ENCODE results near the gene RRP9.

RRP9 gene

DNA sequence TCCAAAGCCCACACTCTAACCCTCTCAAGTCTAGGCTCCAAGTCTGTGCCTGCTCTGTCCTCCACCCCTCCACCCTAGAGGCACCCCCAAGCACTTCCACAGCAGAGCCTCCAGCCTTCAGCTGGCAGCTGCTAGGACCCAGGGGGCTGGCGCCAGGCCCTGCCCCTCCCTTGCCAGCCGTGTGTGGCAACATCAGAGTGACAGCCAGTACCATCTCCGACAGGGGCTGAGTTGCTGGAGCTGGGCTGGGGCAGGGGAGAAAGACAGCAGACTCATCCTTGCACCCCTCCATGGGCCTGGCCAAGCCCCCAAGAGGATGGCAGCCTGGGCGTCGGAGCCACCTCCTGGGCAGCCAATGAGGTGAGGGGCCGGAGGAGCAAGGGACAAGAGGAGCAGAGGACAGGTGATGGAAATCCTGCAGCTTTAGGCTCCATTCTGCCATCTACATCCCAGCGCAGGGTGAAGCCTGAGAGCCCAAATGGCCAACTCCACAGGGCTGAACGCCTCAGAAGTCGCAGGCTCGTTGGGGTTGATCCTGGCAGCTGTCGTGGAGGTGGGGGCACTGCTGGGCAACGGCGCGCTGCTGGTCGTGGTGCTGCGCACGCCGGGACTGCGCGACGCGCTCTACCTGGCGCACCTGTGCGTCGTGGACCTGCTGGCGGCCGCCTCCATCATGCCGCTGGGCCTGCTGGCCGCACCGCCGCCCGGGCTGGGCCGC is 13.6 kb upstream of the RRP9 start, which contains the start of gene GPR62:
TSS of gene GPR62 (plus strand) at position 207 of the 718 bp plus-strand sequence. CDS start at position 479, 272 bp downstream.
- no peak for DNase-seq

DNA sequence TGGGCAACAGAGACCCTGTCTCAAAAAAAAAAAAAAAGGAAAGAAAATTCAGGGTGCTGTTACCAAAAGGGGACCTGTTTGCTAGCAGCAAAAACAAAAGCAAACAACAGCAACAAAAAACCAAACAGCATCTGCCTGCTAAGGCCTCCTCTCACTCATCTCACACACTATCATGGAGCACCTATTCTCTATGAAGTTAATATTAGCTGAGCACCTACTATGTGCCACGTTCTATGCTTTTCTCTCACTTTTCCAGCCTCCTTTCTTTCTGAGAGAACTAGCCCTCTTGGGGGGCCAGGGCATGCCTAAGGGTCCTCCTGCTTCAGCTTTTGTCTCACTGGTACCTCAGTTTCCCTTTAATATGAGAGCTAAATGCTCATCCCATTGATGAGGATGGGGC is 13.0 kb upstream of the RRP9 start:
- DNase-seq: no peak

- no peak for DNase-seq
Observed at GRCh38 chr3:51954105-51954504, 12.4 kb upstream of the RRP9 start.

- no peak for DNase-seq
Observed at GRCh38 chr3:51953445-51953844, 11.7 kb upstream of the RRP9 start.

DNA sequence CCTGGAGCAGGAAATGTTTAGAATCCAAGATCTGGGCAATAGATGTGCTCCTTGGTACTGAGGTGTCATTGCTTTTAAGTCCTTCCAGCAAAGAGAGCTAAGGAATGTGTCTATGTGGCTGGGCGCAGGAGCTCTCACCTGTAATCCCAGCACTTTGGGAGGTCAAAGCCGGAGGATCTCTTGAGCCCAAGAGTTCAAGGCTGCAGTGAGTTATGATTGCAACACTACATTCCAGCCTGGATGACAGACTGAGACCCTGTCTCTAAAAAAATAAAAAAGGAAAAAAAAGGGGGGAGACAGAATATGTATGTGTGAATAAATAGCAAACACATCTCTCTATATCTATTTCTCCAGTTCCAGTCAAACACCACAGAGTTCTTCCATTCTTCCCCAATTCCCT is 9.2 kb upstream of the RRP9 start:
- no peak for DNase-seq

- no peak for DNase-seq
Observed at GRCh38 chr3:51949121-51949520, 7.4 kb upstream of the RRP9 start.

- no peak for DNase-seq
Observed at GRCh38 chr3:51948016-51948580, 6.4 kb upstream of the RRP9 start.

- no peak for DNase-seq
Observed at GRCh38 chr3:51947215-51947900, 5.7 kb upstream of the RRP9 start.

GRCh38 chr3:51946796-51947195 is 5.1 kb upstream of the RRP9 start:
- DNase-seq: no peak

DNA sequence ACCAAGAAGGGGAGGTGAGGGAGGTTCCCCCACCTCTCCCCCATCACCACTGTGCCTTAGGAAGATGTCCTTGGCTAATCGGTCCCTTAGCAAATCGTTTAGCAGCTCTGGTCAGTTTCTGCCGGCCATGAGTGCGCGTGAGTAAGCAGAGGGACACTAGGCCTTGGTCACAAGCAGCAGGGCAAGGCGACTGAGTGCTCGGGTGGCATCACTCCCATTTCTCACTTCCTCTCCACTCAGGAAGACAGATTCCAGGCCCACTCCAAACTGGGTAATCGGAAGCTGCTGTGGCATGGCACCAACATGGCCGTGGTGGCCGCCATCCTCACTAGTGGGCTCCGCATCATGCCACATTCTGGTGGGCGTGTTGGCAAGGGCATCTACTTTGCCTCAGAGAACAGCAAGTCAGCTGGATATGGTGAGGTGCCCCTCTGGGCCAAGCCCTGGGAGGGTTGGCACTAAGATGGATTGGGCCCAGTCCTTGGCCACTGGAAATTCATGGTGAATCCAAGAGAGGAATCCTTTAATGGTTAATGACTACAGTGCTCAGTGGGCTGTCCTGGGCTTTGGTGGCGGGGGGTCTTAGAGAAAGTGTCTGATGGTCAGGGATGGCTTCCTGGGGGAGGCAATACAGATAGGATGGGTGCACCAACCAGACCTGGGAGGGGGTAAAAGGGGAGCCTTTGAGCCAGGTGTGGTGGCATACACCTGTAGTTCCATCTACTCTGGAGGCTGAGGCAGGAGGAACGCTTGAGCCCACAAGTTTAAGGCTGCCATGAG is 4.4 kb upstream of the RRP9 start:
- DNase-seq: no peak

- DNase-seq: no peak
Observed at GRCh38 chr3:51945031-51945840, 3.5 kb upstream of the RRP9 start.

DNA sequence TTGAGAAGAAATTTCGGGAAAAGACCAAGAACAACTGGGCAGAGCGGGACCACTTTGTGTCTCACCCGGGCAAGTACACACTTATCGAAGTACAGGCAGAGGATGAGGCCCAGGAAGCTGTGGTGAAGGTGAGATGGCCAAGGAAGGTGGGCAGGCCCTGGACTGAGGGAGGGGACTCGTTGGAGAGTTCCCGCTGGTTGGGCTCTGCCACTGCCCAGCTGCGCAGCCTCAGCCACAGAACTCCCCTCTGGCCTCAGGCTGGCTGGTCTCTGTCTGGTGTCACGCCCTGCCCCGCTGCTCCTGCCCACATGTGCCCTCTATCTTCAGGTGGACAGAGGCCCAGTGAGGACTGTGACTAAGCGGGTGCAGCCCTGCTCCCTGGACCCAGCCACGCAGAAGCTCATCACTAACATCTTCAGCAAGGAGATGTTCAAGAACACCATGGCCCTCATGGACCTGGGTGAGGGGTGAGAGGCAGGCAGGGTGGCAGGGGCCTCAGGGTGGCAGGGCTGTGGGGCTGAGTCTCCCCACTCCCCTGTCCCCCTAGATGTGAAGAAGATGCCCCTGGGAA is 2.8 kb upstream of the RRP9 start:
- DNase-seq: no peak

- no peak for DNase-seq
Observed at GRCh38 chr3:51943451-51944391, 2.0 kb upstream of the RRP9 start.

DNA sequence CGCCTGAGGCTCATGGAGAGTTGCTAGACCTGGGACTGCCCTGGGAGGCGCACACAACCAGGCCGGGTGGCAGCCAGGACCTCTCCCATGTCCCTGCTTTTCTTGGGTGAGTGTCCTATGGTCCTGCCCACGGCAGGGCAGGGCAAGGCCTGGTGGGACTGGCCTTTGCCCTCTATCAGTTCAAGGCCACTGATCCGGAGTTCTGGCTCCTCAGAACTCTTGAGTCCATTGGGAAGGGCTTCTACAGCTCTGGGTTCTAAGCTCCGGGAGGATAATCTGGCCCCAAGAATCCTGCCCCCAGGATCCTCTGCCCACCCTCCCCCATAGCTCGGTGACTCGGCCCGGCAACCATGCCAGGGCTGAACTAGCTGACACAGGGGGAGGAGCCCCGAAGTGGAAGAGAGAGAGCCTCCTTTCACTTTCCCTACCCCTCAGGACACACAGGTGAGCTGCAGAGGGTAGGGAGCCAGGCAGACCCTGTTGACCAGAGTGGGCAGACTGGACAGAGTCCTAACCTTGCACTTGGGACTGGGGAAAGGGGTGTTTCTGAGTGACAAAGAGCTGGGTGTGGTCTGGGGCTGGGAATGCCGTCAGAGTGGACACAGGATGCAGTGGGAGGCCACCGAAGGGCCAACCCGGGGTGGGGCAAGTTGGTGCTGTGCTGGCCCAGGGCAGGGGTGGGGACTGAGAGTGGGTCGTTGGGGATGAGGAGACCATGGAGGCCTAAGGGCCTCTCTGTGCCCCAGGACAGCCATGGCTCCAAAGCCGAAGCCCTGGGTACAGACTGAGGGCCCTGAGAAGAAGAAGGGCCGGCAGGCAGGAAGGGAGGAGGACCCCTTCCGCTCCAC is 1.1 kb upstream of the RRP9 start:
- peak; percentile 36 for DNase-seq

DNA sequence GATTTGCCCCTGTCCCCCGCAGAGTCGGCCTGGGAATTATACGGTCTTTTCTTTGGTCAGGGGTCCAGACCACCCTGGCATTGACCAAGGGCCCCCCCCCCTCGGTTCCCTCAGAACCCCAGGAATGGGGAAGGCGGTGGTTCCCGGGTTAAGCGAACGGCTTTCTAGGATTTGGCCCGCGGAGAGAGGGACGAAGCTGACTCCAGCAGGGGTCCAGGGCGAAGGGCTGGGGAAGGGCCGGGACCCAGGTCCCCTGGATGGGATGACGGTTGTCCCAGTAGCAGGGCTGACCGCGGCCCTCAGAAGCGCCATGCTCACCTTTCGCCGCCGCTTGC is 274 bp downstream of the RRP9 start:
- DNase-seq: no peak

GRCh38 chr3:51940648-51941462 is 849 bp downstream of the RRP9 start:
- no peak for DNase-seq

DNA sequence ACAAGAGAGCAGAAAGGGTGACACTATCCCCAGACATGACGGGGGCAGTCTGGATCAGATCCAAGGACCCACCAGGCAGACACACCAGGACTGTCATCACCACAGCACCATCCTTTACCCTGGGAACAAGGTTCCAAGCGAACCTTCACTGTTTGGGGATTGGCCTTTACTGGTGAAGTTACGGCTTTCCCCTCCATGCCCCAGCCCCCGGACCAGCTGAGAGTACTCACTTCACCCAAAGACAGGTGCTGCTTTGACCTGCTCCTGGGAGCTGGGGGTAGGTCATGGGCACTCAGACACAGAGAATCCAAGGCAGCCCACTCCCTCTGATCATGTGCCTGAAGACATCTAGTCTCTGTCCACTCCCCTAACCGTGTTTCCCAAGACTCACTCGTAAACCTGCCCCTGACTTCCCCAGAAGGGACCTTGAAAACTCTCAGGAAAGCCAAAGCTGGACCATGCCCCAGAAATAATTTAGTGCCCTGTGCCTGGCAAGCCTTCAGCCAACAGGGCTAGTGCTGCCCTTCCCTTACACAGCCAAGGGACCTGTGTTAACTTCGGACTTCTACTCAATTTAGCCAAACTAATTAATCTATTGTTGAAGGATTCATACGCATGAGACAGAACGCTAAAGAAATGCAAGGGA is 2.8 kb downstream of the RRP9 start:
- DNase-seq: no peak

DNA sequence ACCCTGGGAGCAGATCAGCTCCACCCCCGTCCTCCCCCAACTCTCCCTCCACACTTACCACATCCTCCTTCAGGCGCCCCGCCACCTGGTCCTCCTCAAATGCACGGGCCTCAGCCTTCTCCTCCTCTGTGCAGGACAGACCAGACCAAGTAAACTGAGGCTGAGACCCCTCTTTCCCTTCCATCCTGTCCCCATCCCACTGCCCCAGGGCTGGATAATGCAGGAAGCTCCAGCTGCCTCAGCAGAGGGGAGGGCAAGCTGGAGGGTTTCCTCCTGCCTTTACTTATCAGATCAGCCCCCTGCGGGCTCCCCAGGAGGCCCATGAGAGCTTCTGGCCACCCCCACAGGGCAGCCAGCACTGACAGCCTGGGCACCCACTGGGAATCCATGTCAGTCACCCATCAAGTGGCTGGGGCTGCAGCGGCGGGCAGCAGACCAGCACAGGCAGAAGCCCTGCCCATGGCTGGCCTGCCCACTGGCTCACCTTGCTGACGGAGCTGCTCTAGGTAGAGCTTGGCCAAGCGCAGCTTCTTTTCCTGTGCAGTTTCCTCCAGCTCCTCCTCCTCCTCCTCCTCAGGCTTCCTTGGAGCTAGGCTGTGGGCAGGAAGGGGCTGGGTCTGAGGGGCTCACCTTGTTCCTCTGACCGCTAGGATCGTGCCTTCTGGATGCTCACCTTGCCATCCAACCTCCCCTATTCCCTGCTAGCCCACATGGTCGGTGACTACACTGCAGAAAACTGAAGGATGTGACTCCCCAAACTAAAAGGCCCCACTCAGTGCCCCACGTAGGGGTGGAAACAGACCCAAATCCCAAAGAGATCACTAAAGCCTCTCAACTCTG is 3.9 kb downstream of the RRP9 start:
- no peak for DNase-seq

Measured in kidney glomerular epithelial cell (primary cell).